B cell (primary cell): Measurements from ENCODE around the gene CHIT1.
"Not testable (repeated sequence)": the region's sequence is repeated elsewhere in the genome, so short reads cannot be mapped to it uniquely, and the experiment has no call there.

Experiments used
- EZH2 ChIP-seq: IDR thresholded peaks from 2 replicates; pipeline ENCODE4 v1.6.1; 2012; ENCODE audit warnings: borderline replicate concordance, low read depth, mild to moderate bottlenecking, moderate library complexity, low read length; ENCODE audit not compliant: insufficient read depth, poor library complexity, severe bottlenecking
- TF ChIP-seq, protein P1 (sequence below): fragments of 200-600 bp; IDR thresholded peaks from one replicate; pipeline ENCODE4 v1.8.0; 2022; ENCODE audit warnings: antibody characterized with exemption, mild to moderate bottlenecking

DNA sequence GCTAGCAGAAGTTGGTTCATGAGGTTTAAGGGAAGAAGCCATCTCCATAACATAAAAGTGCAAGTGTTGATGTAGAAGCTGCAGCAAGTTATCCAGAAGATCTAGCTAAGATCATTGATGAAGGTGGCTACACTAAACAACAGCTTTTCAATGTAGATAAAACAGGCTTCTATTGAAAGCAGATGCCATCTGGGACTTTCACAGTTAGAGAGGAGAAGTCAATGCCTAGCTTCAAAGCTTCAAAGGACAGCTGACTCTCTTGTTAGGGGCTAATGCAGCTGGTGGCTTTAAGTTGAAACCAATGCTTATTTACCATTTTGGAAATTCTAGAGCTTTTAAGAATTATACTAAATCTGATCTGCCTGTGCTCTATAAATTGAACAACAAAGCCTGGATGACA, 25.3 kb upstream of the CHIT1 start:
- TF ChIP-seq, protein P1, sequence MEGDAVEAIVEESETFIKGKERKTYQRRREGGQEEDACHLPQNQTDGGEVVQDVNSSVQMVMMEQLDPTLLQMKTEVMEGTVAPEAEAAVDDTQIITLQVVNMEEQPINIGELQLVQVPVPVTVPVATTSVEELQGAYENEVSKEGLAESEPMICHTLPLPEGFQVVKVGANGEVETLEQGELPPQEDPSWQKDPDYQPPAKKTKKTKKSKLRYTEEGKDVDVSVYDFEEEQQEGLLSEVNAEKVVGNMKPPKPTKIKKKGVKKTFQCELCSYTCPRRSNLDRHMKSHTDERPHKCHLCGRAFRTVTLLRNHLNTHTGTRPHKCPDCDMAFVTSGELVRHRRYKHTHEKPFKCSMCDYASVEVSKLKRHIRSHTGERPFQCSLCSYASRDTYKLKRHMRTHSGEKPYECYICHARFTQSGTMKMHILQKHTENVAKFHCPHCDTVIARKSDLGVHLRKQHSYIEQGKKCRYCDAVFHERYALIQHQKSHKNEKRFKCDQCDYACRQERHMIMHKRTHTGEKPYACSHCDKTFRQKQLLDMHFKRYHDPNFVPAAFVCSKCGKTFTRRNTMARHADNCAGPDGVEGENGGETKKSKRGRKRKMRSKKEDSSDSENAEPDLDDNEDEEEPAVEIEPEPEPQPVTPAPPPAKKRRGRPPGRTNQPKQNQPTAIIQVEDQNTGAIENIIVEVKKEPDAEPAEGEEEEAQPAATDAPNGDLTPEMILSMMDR, result not testable (repeated sequence)
- TF ChIP-seq EZH2, result not testable (repeated sequence)
